Ishikawa (cell line): ENCODE data around the gene AADAC.

Experiments
- CEBPB ChIP-seq: IDR thresholded peaks from 2 replicates; pipeline ENCODE4 v1.6.1; 2012
- CREB1 ChIP-seq: IDR thresholded peaks from 2 replicates; pipeline ENCODE4 v1.6.1; 2012; ENCODE audit warnings: low read depth
- EGR1 ChIP-seq: IDR thresholded peaks from 2 replicates; pipeline ENCODE4 v1.6.1; 2012
- EP300 ChIP-seq: IDR thresholded peaks from 2 replicates; pipeline ENCODE4 v1.6.1; 2012; ENCODE audit warnings: borderline replicate concordance
- FOXM1 ChIP-seq: IDR thresholded peaks from 2 replicates; pipeline ENCODE4 v1.6.1; 2012; ENCODE audit warnings: low read depth, borderline replicate concordance
- NFIC ChIP-seq: IDR thresholded peaks from 2 replicates; pipeline ENCODE4 v1.6.1; 2012
- RAD21 ChIP-seq: IDR thresholded peaks from 2 replicates; pipeline ENCODE4 v1.6.1; 2012; ENCODE audit warnings: low read depth
- REST ChIP-seq: IDR thresholded peaks from 2 replicates; pipeline ENCODE4 v1.6.1; 2012; ENCODE audit warnings: low read depth, mild to moderate bottlenecking
- TAF1 ChIP-seq: IDR thresholded peaks from 2 replicates; pipeline ENCODE4 v1.6.1; 2012; ENCODE audit warnings: low read depth, mild to moderate bottlenecking
- TCF12 ChIP-seq: IDR thresholded peaks from 2 replicates; pipeline ENCODE4 v1.6.1; 2012; ENCODE audit warnings: low read depth
- TEAD4 ChIP-seq: IDR thresholded peaks from 2 replicates; pipeline ENCODE4 v1.6.1; 2012
- YY1 ChIP-seq: IDR thresholded peaks from 2 replicates; pipeline ENCODE4 v1.6.1; 2012; ENCODE audit warnings: low read depth
- ZBTB7A ChIP-seq: IDR thresholded peaks from 2 replicates; pipeline ENCODE4 v1.6.1; 2012; ENCODE audit warnings: low read depth
- TF ChIP-seq, protein P1 (sequence below): IDR thresholded peaks from 2 replicates; pipeline ENCODE4 v1.6.1; 2012
- TF ChIP-seq, protein P2 (sequence below): IDR thresholded peaks from 2 replicates; pipeline ENCODE4 v1.6.1; 2012

The AADAC gene

DNA sequence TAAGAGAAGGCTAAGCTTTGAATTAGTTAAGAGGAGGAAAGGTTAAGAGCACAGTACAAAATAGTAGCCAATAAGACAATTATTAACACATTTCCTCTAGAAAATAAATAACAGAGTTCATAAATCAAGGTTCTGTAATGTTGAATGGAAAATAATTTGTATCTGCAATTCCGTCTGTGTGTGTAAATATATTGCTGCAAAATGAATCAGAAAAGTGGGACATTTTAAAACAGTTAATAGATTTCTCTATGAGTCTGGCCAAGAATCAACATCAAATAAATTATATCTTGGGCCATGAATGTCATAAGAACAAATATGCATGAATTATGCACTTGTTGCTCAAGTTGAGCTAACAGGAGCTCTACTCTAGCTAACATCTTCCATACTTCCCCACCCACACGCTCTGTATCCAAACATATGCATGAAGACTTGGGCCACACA lies 45.3 kb downstream of the AADAC start:
- TF ChIP-seq REST (no peak), RAD21 (no peak), NFIC (no peak), EP300 (no peak), EGR1 (no peak), CREB1 (no peak), TAF1 (no peak), YY1 (no peak), TCF12 (no peak), TEAD4 (no peak), ZBTB7A (no peak), CEBPB (no peak)
- TF ChIP-seq, protein P1, sequence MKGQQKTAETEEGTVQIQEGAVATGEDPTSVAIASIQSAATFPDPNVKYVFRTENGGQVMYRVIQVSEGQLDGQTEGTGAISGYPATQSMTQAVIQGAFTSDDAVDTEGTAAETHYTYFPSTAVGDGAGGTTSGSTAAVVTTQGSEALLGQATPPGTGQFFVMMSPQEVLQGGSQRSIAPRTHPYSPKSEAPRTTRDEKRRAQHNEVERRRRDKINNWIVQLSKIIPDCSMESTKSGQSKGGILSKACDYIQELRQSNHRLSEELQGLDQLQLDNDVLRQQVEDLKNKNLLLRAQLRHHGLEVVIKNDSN: no peak
- TF ChIP-seq, protein P2, sequence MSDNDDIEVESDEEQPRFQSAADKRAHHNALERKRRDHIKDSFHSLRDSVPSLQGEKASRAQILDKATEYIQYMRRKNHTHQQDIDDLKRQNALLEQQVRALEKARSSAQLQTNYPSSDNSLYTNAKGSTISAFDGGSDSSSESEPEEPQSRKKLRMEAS: no peak

DNA sequence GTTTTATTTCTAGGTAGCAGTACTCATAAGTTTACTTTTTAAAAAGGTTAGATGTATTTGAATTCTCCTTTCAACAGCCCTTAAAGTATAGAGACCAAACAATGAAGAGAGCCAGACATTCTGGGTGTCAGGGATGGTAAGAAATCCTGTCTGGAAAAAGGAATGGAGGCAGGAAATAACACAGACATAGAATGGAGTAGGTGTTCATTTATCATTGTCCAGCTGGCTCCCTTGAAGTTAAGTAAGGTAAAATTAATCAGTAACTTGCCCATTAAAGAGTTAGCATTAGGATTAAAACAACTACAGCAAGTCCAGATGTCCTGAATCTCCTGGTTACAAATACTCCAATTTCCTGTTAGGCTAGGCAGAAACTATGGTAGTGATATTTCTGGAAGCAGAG lies 46.0 kb downstream of the AADAC start:
- TF ChIP-seq, protein P1: no peak
- TF ChIP-seq FOXM1: no peak
- TF ChIP-seq CREB1: no peak
- TF ChIP-seq TCF12: no peak
- TF ChIP-seq CEBPB: no peak

DNA sequence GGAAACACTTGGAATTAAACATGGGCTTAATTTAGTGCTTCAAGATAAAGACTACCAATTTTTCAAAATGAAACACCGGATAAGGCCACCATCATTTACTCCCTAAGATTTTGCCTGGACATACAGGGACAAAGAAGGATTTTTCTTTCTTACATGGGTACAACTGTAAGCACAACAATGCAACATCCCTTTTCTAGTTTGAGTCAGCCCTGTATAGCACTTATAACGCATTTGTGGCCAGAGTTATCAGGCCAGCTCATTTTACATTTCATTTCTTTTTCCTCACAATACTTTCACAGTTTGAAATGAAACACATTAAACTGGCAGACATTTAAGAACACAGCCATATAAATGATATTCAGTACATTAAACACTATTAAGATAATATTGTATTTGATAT lies 49.7 kb downstream of the AADAC start:
- TF ChIP-seq EP300: no peak

- TF ChIP-seq CREB1 (no peak), TEAD4 (peak; percentile 15; the same call in 1 of the 2 replicates), EGR1 (no peak), EP300 (no peak), TAF1 (no peak), YY1 (no peak), ZBTB7A (no peak), NFIC (no peak), CEBPB (0 out of 2 replicates have a peak, but pooled peaks have one; percentile 45)
- TF ChIP-seq, protein P1: no peak
Measured at GRCh38 chr3:151864423-151865101, 50.6 kb downstream of the AADAC start.

DNA sequence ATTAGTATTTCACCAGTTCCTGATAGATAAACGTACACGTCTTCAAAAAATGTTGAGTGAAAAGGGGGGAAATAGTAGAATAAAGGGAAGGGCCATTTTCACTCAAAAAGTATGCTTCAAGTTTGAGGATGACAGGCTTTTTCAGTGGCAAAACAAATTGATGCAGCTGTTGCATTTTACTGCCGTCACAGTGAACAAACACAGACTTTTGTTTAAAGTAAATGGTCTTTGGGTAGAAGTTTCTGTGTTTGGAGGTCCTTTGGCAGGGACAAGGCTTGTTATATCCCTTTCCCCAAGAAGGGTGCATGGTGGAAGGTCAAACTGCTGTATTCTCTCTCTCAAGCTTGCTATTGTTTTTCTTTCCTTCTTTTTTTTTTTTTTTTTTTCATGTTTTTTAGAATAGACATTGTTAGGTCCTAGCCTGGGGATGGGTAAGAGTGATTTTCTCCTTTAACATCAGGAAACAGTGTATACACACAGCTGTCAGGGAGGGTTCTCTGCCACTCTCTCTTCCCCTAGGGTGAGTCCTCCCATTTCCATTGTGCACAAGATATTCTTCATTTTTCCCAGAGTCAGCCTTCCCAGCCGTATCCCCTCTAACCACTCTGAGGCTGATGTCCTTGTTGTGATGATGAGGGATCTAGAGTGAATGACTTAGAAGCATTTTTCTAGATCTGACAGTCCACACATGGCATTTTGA lies 52.9 kb downstream of the AADAC start:
- TF ChIP-seq RAD21 (no peak), EP300 (no peak), REST (no peak), TCF12 (no peak)

DNA sequence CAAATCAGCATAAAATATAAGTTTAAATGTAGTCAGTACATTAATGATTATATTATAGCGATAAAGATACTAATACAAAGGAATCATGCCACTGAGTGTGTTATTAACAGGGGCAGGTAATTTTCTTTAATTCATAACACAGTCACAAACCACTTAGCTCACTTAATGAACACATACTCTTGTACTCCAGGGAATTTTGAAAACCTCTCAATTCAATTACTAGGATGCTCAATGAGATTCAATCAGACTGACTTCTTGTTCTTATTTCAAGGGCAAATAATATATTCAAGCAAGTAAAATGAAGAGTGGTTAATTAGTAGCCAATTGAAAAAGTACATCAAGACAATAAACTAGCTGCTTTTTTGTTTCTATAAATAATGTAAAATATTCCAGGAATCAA lies 53.8 kb downstream of the AADAC start:
- no peak for TF ChIP-seq RAD21
- TF ChIP-seq EP300: no peak
- no peak for TF ChIP-seq CEBPB
- TF ChIP-seq CREB1: no peak
- TF ChIP-seq, protein P2: no peak
- no peak for TF ChIP-seq FOXM1
- no peak for TF ChIP-seq NFIC
- TF ChIP-seq TCF12: no peak
- TF ChIP-seq ZBTB7A: no peak
- TF ChIP-seq REST: no peak
- TF ChIP-seq TEAD4: no peak
- no peak for TF ChIP-seq YY1
- no peak for TF ChIP-seq EGR1
- no peak for TF ChIP-seq TAF1
- TF ChIP-seq, protein P1: no peak
